Right lung (tissue), 10 donors: ENCODE data around the gene CHRNA7. TPM values are rescaled to one million over a fixed set of nuclear protein-coding genes. Genes with fewer than 3 reads are reported as not detected.

Experiments
- DNase-seq, 2 donors: peaks; one replicate each; pipeline ENCODE4 v3.0.0-alpha.2; 2013
- long read RNA-seq, 8 donors: transcript quantifications; one replicate each; lab custom pipeline, GENCODE V29; 2026
- polyA plus RNA-seq, 5 donors: library from polyadenylated mRNA; unstranded; fragments of 120-200 nt; gene quantifications; one replicate each; pipeline versions ENCODE4 v1.2.1 to v1.2.3, GENCODE V29; 2013; ENCODE audit warnings: inconsistent platforms in 1 of 5, low replicate concordance in 1 of 5; ENCODE audit not compliant: insufficient read length in 5 of 5, insufficient read depth in 1 of 5

CHRNA7 gene
- 10 to 100 TPM; 19.1 to 31.8 (median 23.1) TPM for polyA plus RNA-seq
- long read RNA-seq, donor 1, full-length matches to known transcripts: 13 of 13 reads
- long read RNA-seq, donor 1, partial matches to known transcripts: 0 of 13 reads
- long read RNA-seq, donor 1, other reads (novel, unspliced or antisense): 0 of 13 reads
- long read RNA-seq, donor 2, full-length matches to known transcripts: 11 of 11 reads
- long read RNA-seq, donor 2, partial matches to known transcripts: 0 of 11 reads
- long read RNA-seq, donor 2, other reads (novel, unspliced or antisense): 0 of 11 reads
- long read RNA-seq, donor 3, full-length matches to known transcripts: 44 of 52 reads
- long read RNA-seq, donor 3, partial matches to known transcripts: 8 of 52 reads
- long read RNA-seq, donor 3, other reads (novel, unspliced or antisense): 0 of 52 reads
- long read RNA-seq, donor 4, full-length matches to known transcripts: 12 of 12 reads
- long read RNA-seq, donor 4, partial matches to known transcripts: 0 of 12 reads
- long read RNA-seq, donor 4, other reads (novel, unspliced or antisense): 0 of 12 reads
- long read RNA-seq, donor 5, full-length matches to known transcripts: 36 of 36 reads
- long read RNA-seq, donor 5, partial matches to known transcripts: 0 of 36 reads
- long read RNA-seq, donor 5, other reads (novel, unspliced or antisense): 0 of 36 reads
- long read RNA-seq, donor 6, full-length matches to known transcripts: 30 of 30 reads
- long read RNA-seq, donor 6, partial matches to known transcripts: 0 of 30 reads
- long read RNA-seq, donor 6, other reads (novel, unspliced or antisense): 0 of 30 reads
- long read RNA-seq, donor 7, full-length matches to known transcripts: 21 of 21 reads
- long read RNA-seq, donor 7, partial matches to known transcripts: 0 of 21 reads
- long read RNA-seq, donor 7, other reads (novel, unspliced or antisense): 0 of 21 reads
- long read RNA-seq, donor 8, full-length matches to known transcripts: 5 of 5 reads
- long read RNA-seq, donor 8, partial matches to known transcripts: 0 of 5 reads
- long read RNA-seq, donor 8, other reads (novel, unspliced or antisense): 0 of 5 reads

DNA sequence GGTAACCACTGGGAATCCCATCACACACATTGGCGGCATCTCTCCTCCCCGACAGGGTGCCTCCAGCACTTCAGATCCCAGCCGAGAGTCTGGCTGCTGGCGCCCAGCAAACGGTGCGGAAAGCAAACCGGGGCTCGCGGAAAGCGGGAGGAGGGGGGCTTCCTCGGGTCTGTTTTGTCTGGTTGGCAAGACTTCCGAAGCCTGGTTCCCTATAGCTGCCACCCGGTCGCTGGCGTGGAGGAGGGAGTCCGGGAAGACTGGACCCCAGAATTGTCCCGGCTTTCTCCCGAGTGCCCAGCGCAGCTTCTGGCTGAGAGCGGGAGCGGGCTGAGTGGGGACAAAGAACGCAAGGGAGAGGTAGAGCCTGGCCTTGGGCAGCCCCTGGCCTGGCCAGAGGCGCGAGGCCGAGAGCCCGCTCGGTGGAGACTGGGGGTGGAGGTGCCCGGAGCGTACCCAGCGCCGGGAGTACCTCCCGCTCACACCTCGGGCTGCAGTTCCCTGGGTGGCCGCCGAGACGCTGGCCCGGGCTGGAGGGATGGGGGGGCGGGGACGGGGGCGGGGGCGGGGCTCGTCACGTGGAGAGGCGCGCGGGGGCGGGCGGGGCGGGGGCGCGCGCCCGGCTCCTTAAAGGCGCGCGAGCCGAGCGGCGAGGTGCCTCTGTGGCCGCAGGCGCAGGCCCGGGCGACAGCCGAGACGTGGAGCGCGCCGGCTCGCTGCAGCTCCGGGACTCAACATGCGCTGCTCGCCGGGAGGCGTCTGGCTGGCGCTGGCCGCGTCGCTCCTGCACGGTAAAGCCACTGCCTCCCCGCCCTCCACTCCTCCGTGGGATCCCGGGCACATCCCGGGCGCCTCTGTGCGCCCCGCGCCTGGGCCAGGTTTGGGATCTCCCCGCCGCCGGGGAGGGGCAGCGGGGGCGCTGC lies at the start of gene CHRNA7:
Gene CHRNA7, plus strand, starts transcription at position 654 of the 920 bp plus-strand sequence. Its CDS starts 80 bp downstream, at position 734.
- peak; percentile 50 to 62 for DNase-seq

DNA sequence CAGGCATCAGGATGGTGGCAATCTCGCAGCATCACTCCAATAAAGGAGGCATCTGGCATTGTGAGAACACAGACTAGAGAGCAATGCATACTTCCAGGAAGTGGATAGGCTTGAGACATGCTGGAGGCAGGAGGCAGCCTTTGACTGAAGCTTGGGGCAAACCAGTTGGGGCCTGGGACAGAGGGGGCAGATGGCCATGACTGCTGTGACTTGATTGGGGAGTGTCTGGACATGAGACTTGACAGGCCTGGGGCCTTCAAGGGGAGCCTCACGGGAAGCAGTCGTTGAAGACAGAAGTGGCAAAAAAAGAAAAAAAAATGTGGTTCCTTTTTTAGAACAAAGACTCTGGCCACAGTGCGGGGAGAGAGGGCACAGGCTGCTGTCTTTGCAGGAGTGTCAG lies 44.7 kb upstream of the CHRNA7 start:
- no peak for DNase-seq

DNA sequence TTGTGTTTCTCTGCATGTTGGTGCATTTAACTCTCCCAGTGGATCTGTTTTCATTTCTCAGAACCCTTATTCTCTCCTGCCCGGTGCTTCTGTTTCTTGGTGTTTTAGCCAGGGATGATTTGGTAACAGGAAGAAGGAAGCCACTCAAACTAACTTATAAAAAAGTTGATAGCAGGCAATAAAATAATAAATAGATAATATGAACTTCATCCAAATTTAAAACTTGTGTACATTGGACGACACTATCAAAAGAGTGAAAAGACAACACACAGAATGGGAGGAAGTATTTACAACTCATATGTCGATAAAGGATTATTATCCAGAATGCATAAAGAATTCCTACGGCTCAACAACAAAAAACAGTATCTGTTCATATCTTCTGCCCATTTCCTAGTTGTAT lies 37.3 kb upstream of the CHRNA7 start:
- DNase-seq: no peak

DNA sequence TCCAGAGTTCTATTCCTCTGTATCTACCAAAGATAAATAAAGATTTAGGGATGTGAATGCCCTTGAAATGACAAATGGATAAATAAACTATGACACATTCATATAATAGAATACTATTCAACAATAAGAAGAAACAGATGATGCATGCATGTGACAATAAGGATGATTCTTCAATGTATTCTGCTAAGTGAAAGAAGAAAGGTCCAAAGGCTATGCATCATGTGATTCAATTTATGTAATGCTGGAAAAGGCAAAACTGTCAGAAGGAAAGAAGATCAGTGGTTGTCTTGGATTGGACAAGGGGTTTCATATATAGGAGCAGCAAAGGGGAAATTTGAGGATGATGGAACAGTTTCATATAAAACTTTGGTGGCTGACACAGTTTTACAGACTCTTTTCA lies 32.6 kb upstream of the CHRNA7 start:
- DNase-seq: no peak

DNA sequence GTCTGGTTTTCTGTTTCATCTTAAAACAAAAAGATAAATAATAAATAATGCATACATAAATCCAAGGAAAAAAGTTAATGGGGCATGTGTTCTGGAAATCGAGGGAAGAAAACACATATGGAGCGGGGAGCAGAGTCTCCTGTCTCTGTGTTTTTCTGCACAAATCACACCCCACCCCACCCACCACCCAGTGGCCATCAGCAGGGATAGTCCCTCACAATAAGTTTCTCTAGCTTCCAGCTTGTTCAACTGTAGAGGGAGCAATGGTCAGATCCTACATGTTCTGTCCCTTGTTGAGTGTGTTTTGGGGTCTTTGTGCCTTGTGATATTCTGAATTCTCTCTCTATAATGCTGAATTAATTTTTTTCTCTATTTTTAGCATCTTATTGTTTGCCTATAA lies 26.8 kb upstream of the CHRNA7 start:
- DNase-seq: no peak

DNA sequence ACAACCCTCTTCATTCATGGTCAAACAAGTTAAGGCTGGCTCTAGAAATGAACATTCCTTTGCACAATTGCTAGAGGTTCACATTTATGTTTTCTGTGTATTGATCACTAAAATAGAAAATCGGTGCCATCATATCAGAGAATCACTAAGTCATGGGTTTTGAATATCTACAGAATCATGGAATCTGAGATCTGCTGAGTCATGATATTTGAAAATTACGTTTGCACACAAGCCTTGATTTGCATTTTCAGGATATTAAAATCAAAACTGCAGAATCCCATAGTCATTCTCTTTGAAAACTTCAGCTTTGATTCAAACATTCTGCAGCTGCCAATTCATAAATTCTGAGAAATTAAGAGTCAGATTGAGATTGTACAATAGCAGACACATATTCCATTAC lies 26.1 kb upstream of the CHRNA7 start:
- no peak for DNase-seq

DNA sequence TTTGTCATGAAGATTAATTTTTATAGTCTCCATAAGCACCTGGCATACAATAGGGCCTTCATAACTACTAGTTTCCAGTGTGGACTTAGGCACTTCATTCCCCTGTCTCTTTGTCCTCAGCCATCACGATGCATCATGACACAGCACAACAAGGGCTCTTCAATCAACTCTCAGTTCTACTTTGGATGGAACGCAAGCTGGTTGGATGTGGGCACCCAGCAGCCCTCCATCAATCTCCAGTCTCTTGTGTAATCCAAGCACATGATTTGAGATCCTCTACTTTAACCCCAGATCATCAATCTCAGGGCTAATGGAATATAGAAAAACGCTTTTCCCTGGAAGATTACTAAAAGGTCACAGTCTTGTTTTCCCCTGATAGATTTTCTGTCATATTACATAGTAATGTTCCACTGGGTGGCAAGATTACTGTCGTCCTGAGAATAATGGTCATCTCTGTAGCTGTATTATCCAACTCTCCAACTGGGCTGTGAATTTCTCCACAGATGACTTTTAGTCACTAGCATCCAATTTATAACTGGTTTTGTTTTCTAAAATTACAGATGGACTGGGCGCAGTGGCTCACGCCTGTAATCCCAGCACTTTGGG lies 22.9 kb upstream of the CHRNA7 start:
- no peak for DNase-seq

DNA sequence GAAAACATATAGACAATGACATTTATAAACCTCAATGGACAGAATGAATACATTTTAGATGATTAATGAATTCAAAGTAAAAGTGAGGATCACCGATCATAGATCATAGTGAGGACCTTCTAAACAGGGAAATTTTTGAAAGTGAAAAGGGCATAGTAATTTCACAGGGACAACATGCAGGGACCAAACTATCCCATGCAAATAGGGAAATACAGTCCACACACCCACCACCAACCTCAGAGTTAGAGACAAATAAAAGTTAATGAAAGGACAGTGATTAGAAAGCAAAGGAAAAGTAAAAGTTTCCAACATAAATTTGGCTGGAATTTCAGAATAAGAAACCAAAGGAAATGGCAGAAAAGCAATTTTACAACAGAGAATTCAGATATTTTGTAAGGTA lies 15.4 kb upstream of the CHRNA7 start:
- no peak for DNase-seq

DNA sequence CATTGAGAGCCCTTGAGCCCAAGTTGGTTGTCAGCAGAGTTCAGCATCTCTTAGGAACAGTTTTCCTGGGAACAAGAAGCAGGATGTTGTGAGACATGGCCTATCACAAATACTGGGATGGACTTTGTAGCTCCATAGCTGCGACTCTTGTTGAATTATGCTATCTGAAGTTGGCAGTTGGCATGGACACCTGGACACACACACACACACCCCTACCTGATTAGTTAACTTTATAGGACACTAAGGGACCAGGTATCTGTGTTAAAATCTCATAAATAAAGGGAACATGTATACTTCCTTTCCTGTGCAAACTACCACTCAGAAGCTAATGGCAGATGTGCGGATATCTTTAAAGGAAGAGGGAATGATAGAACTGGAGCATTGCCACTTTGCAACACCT lies 10.2 kb upstream of the CHRNA7 start:
- DNase-seq: no peak

DNA sequence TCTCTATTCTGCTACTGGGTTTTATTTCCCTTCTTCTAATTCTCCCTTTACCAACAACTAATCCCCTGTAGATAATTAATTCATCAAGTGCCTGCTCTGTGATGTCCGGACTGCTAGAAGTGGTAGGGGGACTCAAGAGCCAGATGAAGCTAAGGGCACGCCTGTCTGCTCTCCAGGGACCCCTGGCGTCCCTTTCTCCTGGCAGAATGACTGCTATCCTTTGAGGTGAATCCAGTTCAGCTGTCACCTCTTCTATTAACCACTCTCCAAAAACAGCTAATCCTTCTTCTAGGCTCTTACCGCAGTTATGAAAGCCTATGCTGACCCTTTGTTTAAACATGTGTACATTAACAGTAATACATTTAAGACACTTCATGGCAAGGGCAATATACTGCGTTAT lies 1.4 kb upstream of the CHRNA7 start:
- no peak for DNase-seq

DNA sequence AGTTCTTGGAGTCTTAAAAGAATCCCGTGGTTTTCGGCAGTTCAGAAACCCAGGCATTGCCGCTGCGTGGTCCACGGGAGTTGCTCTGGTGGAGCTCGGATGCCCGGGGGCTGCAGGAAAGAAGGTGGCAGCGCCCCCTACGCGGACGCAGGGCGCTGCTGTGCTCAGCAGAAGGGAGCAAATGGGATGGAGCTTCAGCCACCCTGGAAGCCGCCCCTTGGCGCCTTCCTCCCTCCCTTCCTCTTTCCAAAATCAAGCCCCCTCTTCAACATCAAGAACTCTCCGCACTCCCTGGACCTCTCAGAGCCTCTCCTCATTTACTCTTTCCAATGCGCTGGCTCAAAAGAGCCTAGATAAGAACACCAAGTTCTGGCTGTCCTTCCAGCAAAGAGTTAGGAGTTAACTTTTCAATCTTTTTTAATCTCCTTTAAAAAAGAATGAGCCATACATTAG lies 880 bp upstream of the CHRNA7 start:
- peak in 1 of 2 donors; percentile 36 for DNase-seq

DNA sequence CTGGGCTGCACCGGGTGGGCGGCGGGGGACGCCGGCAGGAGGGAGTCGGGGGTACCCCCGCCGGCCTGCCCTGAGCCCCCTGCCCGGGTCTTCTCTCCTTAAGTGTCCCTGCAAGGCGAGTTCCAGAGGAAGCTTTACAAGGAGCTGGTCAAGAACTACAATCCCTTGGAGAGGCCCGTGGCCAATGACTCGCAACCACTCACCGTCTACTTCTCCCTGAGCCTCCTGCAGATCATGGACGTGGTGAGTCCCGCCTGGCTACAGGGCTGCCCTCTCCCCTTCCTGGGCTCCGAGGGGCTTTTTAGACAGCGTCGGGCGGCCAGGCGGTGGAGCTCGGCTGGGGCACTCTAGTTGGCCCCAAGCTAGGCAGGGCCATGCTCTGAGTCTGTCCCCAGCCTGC lies 480 bp downstream of the CHRNA7 start:
- no peak for DNase-seq

DNA sequence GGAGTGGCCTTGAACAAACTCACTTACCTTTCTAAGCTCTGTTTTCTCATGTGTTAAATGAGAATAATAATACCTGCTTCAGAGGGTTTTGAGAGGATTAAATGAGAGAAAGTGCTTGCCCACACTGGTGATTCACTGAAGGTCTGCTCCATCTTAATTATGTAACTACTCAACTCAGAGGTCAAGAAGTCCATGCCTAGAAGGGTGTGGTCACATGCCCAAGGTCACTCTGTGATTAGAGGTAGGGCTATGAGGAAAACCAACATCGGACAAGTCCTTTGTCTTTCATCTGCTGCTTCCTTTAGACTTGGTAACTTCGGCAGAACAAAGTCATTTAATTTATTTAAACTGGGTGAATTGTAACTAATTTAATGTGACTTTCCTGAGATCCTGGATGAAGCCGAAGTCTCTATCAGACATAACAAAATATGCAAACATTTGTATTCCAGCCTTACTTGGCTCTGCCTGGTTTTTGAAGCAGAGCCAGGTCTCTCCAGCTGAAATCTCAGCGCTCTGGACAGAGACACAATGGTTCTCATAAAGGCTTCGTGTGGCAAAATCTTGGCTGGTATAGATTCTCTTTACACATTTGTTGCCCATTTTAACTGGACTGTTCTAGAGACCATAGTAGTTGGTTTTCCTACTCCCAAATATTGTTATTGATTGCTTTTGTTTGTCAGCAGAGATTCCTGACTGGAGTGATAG lies 3.0 kb downstream of the CHRNA7 start:
- DNase-seq: no peak

DNA sequence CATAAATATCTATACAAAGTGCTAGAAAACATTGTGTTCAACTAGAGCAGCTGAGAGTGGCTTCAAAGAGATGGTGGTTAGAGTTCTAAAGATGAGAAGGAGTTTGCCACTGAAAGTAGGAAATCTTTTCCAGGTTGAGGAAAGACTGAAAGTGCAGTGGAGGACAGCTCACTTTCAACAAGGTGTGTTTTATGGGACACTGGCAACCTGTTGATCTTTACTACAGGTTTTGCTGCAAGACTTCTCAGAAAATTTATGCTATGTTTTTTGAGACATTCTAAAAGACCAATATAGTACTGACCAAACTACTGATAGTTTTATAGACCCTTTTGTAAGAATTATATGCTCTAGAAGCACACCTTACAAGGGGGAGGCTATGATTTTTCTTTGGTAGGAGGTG lies 3.8 kb downstream of the CHRNA7 start:
- DNase-seq: no peak

DNA sequence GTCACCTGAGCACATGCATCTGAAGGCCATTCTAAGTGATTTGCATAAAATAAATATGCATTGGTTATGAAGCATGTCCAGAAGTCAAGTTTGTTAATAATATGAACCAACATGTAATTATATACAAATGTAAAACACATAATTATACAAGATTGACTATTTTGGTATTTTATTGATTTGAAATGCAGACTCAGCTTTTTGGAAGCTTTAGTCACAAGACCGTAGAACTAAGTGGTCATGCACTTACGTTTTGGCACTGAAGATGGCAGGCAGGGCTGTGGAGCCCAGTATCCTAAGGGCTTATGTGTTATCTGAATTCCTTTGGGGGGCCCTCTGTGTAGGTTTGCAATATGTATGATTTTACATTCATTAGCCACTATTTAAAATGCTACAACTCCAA lies 5.0 kb downstream of the CHRNA7 start:
- no peak for DNase-seq

DNA sequence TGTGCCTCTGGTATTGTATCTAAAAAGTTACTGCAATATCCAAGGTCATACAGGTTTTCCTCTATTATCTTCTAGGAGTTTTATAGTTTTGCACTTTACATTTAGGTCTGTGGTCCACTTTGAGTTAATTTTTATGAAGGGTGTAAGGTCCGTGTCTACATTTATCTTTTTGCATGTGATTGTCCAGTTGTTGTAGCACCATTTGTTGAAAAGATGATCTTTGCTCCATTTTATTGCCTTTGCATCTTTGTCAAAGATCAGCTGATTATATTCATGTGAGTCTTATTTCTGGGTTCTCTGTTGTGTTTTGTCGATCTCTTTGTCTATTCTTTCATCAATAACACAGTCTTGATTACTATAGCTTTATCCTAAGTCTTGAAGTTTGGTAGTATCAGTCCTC lies 6.7 kb downstream of the CHRNA7 start:
- DNase-seq: no peak

DNA sequence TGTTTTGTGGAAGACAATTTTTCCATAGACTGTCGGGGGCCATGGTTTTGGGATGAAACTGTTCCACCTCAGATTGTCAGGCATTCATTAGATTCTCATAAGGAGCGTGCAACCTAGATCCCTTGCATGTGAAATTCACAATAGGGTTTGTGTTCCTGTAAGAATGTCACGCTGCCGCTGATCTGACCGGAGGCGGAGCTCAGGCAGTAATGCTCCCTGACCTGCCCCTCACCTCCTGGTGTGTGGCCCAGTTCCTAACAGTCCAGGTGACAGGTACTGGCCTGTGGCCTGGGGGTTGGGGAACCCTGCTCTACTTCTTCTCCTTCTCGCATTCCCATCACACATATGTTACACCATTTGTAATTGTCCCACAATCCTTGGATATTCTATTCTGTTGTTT lies 11.0 kb downstream of the CHRNA7 start:
- DNase-seq: no peak

DNA sequence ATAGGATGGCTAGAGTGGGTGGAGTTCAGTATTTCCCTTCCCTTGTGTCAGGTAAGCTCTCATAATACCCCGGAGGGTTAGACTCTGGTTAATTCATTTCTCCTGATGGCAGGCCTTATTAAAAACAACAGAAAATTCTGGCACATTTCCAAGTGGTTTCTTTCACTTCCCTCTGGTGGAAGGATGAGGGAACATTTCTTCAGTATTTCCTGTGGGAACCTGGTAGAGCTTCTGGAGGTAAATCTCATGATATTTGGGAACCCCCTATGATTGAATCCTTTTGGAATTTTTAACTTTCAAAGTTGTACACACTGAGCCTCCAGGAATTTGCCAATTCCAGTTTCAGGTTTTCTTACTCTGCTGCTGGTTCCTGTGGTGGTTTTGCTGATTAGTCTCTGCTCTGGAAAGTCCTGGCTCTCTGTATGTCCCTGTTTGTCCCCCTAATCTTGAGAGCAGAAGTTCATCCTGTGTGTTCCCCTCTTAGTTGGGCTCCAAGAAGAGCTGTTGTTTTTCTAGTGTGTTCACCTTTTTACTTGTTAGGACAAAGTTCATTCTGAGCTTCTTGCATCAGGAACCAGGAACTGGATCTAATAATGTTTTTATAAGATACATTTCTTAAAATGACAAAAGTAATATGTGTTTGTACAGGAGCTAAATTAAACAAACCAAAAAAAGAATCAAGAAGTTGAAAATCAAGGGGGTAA lies 12.1 kb downstream of the CHRNA7 start:
- DNase-seq: peak in 1 of 2 donors; percentile 8

DNA sequence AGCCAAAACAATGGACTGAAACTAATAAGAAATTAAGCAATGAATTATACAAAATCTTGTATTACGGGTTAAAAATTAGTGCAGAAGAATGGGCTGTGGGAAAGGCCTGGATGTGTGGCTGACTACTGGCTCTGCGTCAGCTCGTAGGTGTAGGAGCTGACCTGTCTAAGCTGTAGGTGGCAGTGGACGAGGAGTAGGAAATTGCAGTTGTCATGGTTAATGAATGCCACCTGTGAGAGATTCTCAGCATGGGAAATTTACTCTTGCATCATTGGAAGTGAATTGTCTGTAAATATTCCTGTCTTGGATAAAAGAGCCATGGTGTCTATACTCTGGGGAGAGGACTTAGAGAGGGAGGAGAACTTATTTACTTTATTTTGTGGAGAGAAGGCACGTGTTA lies 23.4 kb downstream of the CHRNA7 start:
- DNase-seq: no peak
